ENCODE measurements around the gene PALS1.

Gene PALS1

DNA sequence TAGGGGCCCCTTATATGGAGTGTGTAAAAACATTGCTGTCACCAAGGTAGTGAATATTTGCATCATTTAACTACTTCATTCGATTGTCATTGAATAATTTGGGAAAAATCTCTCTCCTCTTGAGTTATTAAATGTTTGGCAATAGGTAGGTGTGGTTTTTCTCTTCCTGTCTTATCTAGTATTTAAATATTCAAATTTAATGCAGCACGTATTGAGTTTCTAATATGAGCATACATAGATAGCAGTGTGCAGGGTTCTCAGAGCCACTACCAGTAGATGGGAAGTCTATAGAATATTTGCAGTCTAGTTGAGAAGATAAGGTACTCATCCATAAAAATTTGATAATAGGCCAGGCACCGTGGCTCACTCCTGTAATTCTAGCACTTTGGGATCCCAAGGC, 16.7 kb downstream of the PALS1 start:
- DNase-seq (ENCODE audit: insufficient read length, low spot score) (no peak), FAIRE-seq (no peak)
- TF ChIP-seq, protein P1, sequence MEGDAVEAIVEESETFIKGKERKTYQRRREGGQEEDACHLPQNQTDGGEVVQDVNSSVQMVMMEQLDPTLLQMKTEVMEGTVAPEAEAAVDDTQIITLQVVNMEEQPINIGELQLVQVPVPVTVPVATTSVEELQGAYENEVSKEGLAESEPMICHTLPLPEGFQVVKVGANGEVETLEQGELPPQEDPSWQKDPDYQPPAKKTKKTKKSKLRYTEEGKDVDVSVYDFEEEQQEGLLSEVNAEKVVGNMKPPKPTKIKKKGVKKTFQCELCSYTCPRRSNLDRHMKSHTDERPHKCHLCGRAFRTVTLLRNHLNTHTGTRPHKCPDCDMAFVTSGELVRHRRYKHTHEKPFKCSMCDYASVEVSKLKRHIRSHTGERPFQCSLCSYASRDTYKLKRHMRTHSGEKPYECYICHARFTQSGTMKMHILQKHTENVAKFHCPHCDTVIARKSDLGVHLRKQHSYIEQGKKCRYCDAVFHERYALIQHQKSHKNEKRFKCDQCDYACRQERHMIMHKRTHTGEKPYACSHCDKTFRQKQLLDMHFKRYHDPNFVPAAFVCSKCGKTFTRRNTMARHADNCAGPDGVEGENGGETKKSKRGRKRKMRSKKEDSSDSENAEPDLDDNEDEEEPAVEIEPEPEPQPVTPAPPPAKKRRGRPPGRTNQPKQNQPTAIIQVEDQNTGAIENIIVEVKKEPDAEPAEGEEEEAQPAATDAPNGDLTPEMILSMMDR (IDR thresholded peaks at IDR 0.05; ENCODE audit: insufficient read depth, missing control alignments), result no peak

DNA sequence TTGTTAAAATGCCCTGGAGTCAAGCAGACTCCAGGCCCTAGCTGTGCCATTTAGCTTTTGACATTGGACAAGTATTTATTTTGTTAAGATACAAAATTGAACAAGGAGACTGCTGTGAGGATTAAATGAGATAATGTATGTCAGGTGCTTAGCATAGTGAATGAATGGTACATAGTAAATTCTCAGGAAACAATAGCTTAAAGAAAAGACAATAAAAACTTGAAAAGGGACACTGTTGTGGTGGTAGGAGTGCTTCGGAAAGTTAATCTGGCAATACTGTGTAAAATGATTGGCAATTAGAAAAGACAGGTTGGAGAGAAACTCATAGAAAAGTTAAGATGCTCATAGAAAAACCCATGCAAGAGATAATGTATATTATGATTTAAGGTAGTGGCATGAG, 19.7 kb downstream of the PALS1 start:
- FAIRE-seq (no peak), DNase-seq (ENCODE audit: insufficient read length, low spot score) (no peak)
- TF ChIP-seq, protein P1 (IDR thresholded peaks at IDR 0.05; ENCODE audit: insufficient read depth, missing control alignments), result no peak

- no peak for DNase-seq (ENCODE audit: insufficient read length, low spot score)
- TF ChIP-seq, protein P1 (IDR thresholded peaks at IDR 0.05; ENCODE audit: insufficient read depth, missing control alignments), result no peak
- no peak for FAIRE-seq
Observed at GRCh38 chr14:67263499-67264149, 22.4 kb downstream of the PALS1 start.

- FAIRE-seq (no peak), DNase-seq (ENCODE audit: insufficient read length, low spot score) (no peak)
- TF ChIP-seq, protein P1 (IDR thresholded peaks at IDR 0.05; ENCODE audit: insufficient read depth, missing control alignments), result no peak
Observed at GRCh38 chr14:67265131-67265530, 23.9 kb downstream of the PALS1 start.

DNA sequence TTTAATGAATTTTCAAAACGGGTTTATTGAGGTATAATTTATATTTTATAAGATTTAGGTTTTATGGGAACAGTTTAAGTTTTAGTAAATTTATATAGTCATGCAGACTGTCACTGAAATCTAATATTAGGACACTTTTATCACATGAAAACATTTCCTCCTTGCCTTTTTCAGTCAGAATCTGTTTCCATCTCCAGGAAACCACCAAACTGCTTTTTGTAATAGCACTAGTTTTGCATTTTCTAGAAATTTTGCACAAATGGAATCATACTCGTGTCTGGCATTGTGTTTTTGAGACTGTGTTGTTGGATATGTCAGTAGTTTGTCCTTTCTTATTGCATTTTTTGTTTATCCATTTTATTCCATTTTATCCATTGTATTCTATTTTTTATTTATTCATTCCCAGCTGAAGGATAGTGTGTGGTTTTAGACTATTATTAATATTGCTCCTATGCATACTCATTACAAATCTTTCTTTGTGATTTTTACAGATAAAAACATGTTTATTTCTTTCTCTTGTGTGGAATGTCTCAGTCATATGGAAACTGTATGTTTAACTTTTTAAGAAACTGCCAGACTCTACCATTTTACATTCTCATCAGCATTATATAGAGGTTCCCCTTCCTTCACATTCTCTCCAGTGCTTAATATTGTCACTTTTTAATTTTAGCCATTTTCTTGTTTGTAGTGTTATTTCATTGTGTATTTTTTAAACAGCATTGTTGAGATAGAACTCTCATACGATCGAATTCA, 26.5 kb downstream of the PALS1 start:
- TF ChIP-seq, protein P1 (IDR thresholded peaks at IDR 0.05; ENCODE audit: insufficient read depth, missing control alignments), result no peak
- FAIRE-seq (no peak), DNase-seq (ENCODE audit: insufficient read length, low spot score) (no peak)

GRCh38 chr14:67268426-67269150, 27.4 kb downstream of the PALS1 start:
- DNase-seq (ENCODE audit: insufficient read length, low spot score), result no peak
- TF ChIP-seq, protein P1 (IDR thresholded peaks at IDR 0.05; ENCODE audit: insufficient read depth, missing control alignments), result no peak
- no peak for FAIRE-seq

Data from D721Med (cell line).